SK-N-SH treated with all-trans-retinoic acid at 6 μM for 48 hours (cell line): ENCODE measurements around the gene ZNF331.

Experiments
- ATAC-seq: fragments of 200-7000 bp; cut with Tn5 transposase; 3 replicates; pipeline ENCODE4 v1.9.1; 2020; ENCODE audit warnings: mild to moderate bottlenecking, moderate library complexity
- ARNTL ChIP-seq: fragments of 450-650 bp; formaldehyde crosslinking; IDR thresholded peaks from 2 replicates; pipeline ENCODE4 v1.5.0; 2020; ENCODE audit warnings: low read depth, mild to moderate bottlenecking, moderate library complexity, borderline replicate concordance
- BACH2 ChIP-seq: fragments of 250-450 bp; sonication (Bioruptor Pico); IDR thresholded peaks from 2 replicates; pipeline ENCODE4 v1.9.0; 2021; ENCODE audit warnings: mild to moderate bottlenecking, borderline replicate concordance
- CSDC2 ChIP-seq: fragments of 250-450 bp; sonication (Bioruptor Pico); IDR thresholded peaks from 2 replicates; pipeline ENCODE4 v1.5.0; 2020; ENCODE audit warnings: mild to moderate bottlenecking, moderate library complexity
- GLIS3 ChIP-seq: fragments of 250-450 bp; sonication (Bioruptor Pico); IDR thresholded peaks from 2 replicates; pipeline ENCODE4 v1.5.0; 2020; ENCODE audit warnings: mild to moderate bottlenecking, moderate library complexity
- ISL1 ChIP-seq: fragments of 250-450 bp; sonication (Bioruptor Pico); IDR thresholded peaks from 2 replicates; pipeline ENCODE4 v2.1.2; 2022; ENCODE audit warnings: mild to moderate bottlenecking, moderate library complexity
- OSR1 ChIP-seq: fragments of 250-450 bp; sonication (Bioruptor Pico); IDR thresholded peaks from 2 replicates; pipeline ENCODE4 v1.8.0; 2022; ENCODE audit warnings: moderate library complexity, mild to moderate bottlenecking, inconsistent platforms
- PPARA ChIP-seq: fragments of 250-450 bp; sonication (Bioruptor Pico); IDR thresholded peaks from 2 replicates; pipeline ENCODE4 v1.5.0; 2020; ENCODE audit warnings: mild to moderate bottlenecking, borderline replicate concordance
- RARB ChIP-seq: fragments of 250-450 bp; sonication (Bioruptor Pico); IDR thresholded peaks from 2 replicates; pipeline ENCODE4 v1.8.0; 2021; ENCODE audit warnings: mild to moderate bottlenecking, moderate library complexity
- SNAI2 ChIP-seq: fragments of 250-450 bp; sonication (Bioruptor Pico); IDR thresholded peaks from 2 replicates; pipeline ENCODE4 v1.5.0; 2020; ENCODE audit warnings: mild to moderate bottlenecking, moderate library complexity
- TCF4 ChIP-seq: fragments of 250-450 bp; sonication (Bioruptor Pico); IDR thresholded peaks from 2 replicates; pipeline ENCODE4 v1.8.0; 2021; ENCODE audit warnings: mild to moderate bottlenecking, moderate library complexity, borderline replicate concordance
- TOX ChIP-seq: fragments of 250-450 bp; sonication (Bioruptor Pico); IDR thresholded peaks from 2 replicates; pipeline ENCODE4 v1.8.0; 2021; ENCODE audit warnings: mild to moderate bottlenecking, moderate library complexity, borderline replicate concordance
- ZFP3 ChIP-seq: fragments of 250-450 bp; sonication (Bioruptor Pico); IDR thresholded peaks from 2 replicates; pipeline ENCODE4 v1.5.0; 2020; ENCODE audit warnings: mild to moderate bottlenecking, moderate library complexity
- ZFP30 ChIP-seq: fragments of 450-650 bp; formaldehyde crosslinking; IDR thresholded peaks from 2 replicates; pipeline ENCODE4 v1.5.0; 2022; ENCODE audit warnings: mild to moderate bottlenecking, moderate library complexity
- ZNF565 ChIP-seq: fragments of 450-650 bp; formaldehyde crosslinking; conservative IDR thresholded peaks from 2 replicates; pipeline ENCODE4 v1.5.0; 2020; ENCODE audit warnings: low read depth, mild to moderate bottlenecking, moderate library complexity
- ZNF70 ChIP-seq: fragments of 450-650 bp; formaldehyde crosslinking; IDR thresholded peaks from 2 replicates; pipeline ENCODE4 v1.5.0; 2020; ENCODE audit warnings: mild to moderate bottlenecking, moderate library complexity
- ZNF8 ChIP-seq: fragments of 450-650 bp; formaldehyde crosslinking; IDR thresholded peaks from 2 replicates; pipeline ENCODE4 v1.5.0; 2020; ENCODE audit warnings: mild to moderate bottlenecking, moderate library complexity
- TF ChIP-seq, protein P1 (sequence below): fragments of 250-450 bp; sonication (Bioruptor Pico); IDR thresholded peaks from 2 replicates; pipeline ENCODE4 v1.5.1; 2020; ENCODE audit warnings: low read depth, mild to moderate bottlenecking, moderate library complexity
- TF ChIP-seq, protein P2 (sequence below): fragments of 250-450 bp; sonication (Bioruptor Pico); IDR thresholded peaks from 2 replicates; pipeline ENCODE4 v1.5.0; 2020; ENCODE audit warnings: mild to moderate bottlenecking, moderate library complexity
- TF ChIP-seq, protein P3 (sequence below): fragments of 250-450 bp; sonication (Bioruptor Pico); IDR thresholded peaks from 2 replicates; pipeline ENCODE4 v1.5.1; 2021; ENCODE audit warnings: mild to moderate bottlenecking, moderate library complexity

ZNF331 gene

DNA sequence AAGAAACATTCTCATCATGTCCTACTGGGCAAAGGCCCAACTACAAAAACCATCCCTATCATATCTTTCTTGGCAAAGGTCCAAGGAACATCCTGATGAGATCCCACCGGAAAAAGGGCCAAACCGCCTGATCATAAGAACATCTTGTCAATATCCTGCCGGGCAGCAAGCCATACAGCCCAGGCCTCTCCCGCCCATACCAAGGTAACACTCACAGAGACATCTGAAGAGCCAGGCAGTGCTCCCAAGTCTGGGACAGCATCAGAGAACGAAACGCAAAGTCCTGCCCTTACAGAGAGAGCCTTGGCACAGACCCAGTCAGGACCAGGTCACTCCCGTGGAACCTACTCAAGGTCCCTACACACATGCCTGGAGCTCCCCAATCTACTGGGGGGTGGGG, 18.5 kb upstream of the ZNF331 start:
- ATAC-seq, result no peak
- TF ChIP-seq BACH2 (no peak), OSR1 (no peak), ARNTL (CRISPR knock-in tag) (no peak), PPARA (CRISPR knock-in tag) (no peak), ZNF70 (no peak), ZNF565 (no peak), ZNF8 (no peak), GLIS3 (CRISPR knock-in tag) (no peak), RARB (CRISPR knock-in tag) (no peak), ISL1 (no peak), TOX (CRISPR knock-in tag) (no peak), ZFP30 (CRISPR knock-in tag) (no peak), TCF4 (CRISPR knock-in tag) (no peak), ZFP3 (CRISPR knock-in tag) (no peak)
- TF ChIP-seq, protein P1, sequence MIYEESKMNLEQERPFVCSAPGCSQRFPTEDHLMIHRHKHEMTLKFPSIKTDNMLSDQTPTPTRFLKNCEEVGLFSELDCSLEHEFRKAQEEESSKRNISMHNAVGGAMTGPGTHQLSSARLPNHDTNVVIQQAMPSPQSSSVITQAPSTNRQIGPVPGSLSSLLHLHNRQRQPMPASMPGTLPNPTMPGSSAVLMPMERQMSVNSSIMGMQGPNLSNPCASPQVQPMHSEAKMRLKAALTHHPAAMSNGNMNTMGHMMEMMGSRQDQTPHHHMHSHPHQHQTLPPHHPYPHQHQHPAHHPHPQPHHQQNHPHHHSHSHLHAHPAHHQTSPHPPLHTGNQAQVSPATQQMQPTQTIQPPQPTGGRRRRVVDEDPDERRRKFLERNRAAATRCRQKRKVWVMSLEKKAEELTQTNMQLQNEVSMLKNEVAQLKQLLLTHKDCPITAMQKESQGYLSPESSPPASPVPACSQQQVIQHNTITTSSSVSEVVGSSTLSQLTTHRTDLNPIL (CRISPR knock-in tag), result no peak
- TF ChIP-seq, protein P2, sequence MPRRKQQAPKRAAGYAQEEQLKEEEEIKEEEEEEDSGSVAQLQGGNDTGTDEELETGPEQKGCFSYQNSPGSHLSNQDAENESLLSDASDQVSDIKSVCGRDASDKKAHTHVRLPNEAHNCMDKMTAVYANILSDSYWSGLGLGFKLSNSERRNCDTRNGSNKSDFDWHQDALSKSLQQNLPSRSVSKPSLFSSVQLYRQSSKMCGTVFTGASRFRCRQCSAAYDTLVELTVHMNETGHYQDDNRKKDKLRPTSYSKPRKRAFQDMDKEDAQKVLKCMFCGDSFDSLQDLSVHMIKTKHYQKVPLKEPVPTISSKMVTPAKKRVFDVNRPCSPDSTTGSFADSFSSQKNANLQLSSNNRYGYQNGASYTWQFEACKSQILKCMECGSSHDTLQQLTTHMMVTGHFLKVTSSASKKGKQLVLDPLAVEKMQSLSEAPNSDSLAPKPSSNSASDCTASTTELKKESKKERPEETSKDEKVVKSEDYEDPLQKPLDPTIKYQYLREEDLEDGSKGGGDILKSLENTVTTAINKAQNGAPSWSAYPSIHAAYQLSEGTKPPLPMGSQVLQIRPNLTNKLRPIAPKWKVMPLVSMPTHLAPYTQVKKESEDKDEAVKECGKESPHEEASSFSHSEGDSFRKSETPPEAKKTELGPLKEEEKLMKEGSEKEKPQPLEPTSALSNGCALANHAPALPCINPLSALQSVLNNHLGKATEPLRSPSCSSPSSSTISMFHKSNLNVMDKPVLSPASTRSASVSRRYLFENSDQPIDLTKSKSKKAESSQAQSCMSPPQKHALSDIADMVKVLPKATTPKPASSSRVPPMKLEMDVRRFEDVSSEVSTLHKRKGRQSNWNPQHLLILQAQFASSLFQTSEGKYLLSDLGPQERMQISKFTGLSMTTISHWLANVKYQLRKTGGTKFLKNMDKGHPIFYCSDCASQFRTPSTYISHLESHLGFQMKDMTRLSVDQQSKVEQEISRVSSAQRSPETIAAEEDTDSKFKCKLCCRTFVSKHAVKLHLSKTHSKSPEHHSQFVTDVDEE (CRISPR knock-in tag), result no peak
- TF ChIP-seq, protein P3, sequence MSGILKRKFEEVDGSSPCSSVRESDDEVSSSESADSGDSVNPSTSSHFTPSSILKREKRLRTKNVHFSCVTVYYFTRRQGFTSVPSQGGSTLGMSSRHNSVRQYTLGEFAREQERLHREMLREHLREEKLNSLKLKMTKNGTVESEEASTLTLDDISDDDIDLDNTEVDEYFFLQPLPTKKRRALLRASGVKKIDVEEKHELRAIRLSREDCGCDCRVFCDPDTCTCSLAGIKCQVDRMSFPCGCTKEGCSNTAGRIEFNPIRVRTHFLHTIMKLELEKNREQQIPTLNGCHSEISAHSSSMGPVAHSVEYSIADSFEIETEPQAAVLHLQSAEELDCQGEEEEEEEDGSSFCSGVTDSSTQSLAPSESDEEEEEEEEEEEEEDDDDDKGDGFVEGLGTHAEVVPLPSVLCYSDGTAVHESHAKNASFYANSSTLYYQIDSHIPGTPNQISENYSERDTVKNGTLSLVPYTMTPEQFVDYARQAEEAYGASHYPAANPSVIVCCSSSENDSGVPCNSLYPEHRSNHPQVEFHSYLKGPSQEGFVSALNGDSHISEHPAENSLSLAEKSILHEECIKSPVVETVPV (CRISPR knock-in tag), result no peak

DNA sequence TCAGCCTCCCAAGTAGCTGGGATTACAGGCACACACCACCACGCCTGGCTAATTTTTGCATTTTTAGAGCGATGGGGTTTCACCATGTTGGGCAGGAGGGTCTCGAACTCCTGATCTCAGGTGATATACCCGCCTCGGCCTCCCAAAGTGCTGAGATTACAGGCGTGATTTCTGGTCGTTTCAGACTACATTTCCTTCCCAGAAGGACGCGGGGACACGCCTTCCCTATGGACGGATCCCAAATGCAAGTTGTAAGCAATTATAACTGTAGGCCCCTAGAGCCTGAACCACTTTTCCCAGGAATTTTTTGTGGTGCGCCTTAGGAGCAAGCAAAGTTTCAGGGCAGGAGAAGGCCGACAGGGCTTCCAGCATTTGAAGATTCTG, 17.8 kb upstream of the ZNF331 start:
- no peak for TF ChIP-seq TOX (CRISPR knock-in tag)
- TF ChIP-seq, protein P2 (CRISPR knock-in tag), result no peak
- no peak for TF ChIP-seq ZNF70
- no peak for ATAC-seq

DNA sequence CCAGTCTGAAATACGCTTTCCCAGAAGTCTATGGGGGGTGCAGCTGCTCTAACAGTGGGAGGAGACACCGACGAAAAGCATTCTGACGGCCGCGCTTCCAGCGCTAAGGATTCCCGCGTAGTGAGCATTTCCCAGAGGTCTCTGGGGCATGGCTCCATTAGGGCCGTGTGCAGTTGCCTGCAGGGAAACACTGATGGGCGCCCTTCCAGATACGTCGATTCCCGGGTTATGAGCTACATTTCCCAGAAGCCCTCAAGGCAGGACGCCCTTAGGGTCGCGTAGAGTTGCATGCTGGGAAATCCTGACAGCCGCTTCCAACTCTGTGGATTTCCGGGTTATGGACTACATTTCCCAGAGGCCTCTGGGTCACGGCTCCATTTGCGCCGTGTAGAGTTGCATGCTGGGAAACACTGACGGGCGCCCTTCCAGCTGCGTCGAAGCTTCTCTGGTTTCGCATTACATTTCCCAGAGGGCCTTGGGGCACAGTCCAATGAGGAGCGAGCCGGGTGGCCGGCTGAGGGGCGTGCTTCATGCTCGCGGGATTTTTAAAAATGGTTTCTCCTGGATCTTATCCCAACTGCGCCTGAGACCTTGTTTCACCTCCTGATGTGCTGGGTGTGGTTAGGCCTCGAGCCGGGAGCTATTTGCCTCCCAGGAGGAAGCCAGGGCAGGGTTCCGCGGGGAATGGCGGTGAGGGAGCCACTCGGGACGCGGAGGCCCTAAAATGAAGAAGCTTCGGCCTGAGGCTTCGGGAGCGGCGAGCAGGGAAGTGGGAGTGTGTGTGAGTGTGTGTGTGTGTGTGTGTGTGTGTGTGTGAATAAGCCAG, 17.2 kb upstream of the ZNF331 start:
- peak; percentile 99 for ATAC-seq
- TF ChIP-seq ZNF70 (no peak), SNAI2 (0 out of 2 replicates have a peak, but pooled peaks have one; percentile 17), CSDC2 (CRISPR knock-in tag) (peak; percentile 81; the same call in 1 of the 2 replicates), ZNF565 (no peak), TOX (CRISPR knock-in tag) (no peak), TCF4 (CRISPR knock-in tag) (no peak; the same call in 1 of the 2 replicates), PPARA (CRISPR knock-in tag) (no peak), GLIS3 (CRISPR knock-in tag) (no peak), ZFP30 (CRISPR knock-in tag) (no peak), RARB (CRISPR knock-in tag) (no peak), ISL1 (no peak), ARNTL (CRISPR knock-in tag) (no peak), BACH2 (no peak)
- TF ChIP-seq, protein P2 (CRISPR knock-in tag), result peak; percentile 42; the same call in 1 of the 2 replicates
- TF ChIP-seq, protein P3 (CRISPR knock-in tag), result no peak
- TF ChIP-seq, protein P1 (CRISPR knock-in tag), result no peak
